Endothelial cell of umbilical vein (primary cell): ENCODE measurements around the gene SOX15. TPM values are rescaled to one million over a fixed set of nuclear protein-coding genes. Genes with fewer than 3 reads are reported as not detected.
A peak's percentile ranks its signal among the peaks of the same experiment; 100 is the strongest.

Experiments
- BruUV-seq: library from RNA; stranded (reverse); fragments of 400-500 nt; replicated peaks from 2 replicates; lab custom pipeline; 2021; lab: Mats Ljungman, UMichigan
- CTCF ChIA-PET: fragments of 300-600, 350-600 bp; sonication (Branson Sonifier 250); formaldehyde crosslinking; loops from one replicate; lab custom pipeline; 2021; ENCODE audit warnings: antibody characterized with exemption, inconsistent platforms; lab: Charles Lee
- POLR2A ChIA-PET: fragments of 300-600, 350-600 bp; sonication (Branson Sonifier 250); formaldehyde crosslinking; loops from one replicate; lab custom pipeline; 2021; ENCODE audit warnings: antibody characterized with exemption, inconsistent platforms; lab: Charles Lee
- DNase-seq: peaks from one replicate; pipeline ENCODE4 v3.0.0-alpha.2; 2011; ENCODE audit warnings: low read depth, low spot score
- FAIRE-seq: peaks from 2 replicates; lab custom pipeline; 2011; peaks lifted over from hg19 to GRCh38; lab: Jason Lieb, UNC
- H2AFZ ChIP-seq: 2 replicates; pipeline ENCODE4 v1.6.0; 2012; ENCODE audit warnings: low read depth, low read length, control low read depth, inconsistent platforms
- H3K27ac ChIP-seq: 2 replicates; pipeline ENCODE4 v1.5.1; 2011; ENCODE audit warnings: low read depth, mild to moderate bottlenecking, control low read depth, low read length, moderate library complexity; ENCODE audit not compliant: insufficient read depth
- H3K27me3 ChIP-seq, 2 experiments: 2 replicates each; pipeline versions ENCODE4 v1.6.0 to v1.6.1; 2011; ENCODE audit warnings: low read length in 2 of 2, mixed read lengths in 1 of 2; ENCODE audit not compliant: control insufficient read depth in 2 of 2, insufficient read depth in 2 of 2
- H3K36me3 ChIP-seq, 2 experiments: 2 replicates in 1 of 2; 3 replicates in 1 of 2; pipeline ENCODE4 v1.5.1; 2011; ENCODE audit warnings: low read length in 2 of 2, mild to moderate bottlenecking in 1 of 2, moderate library complexity in 1 of 2; ENCODE audit not compliant: control insufficient read depth in 2 of 2, insufficient read depth in 2 of 2; ENCODE audit errors: extremely low read depth in 1 of 2
- H3K4me1 ChIP-seq: 3 replicates; pipeline ENCODE4 v1.5.1; 2011; ENCODE audit warnings: mild to moderate bottlenecking, low read length; ENCODE audit not compliant: control insufficient read depth, insufficient read depth; ENCODE audit errors: extremely low read depth
- H3K4me2 ChIP-seq: 2 replicates; pipeline ENCODE4 v1.6.1; 2011; ENCODE audit warnings: low read length, control low read depth, mixed read lengths; ENCODE audit not compliant: insufficient read depth
- H3K4me3 ChIP-seq, 3 experiments: fragments of 200-600 bp in 1 of 3; sonication (generic), shearing (Covaris generic) in 1 of 3; replicated peaks in 1 of 3; 2 replicates each; pipeline ENCODE4 v1.5.1; 2011 to 2016; ENCODE audit warnings: control low read depth in 3 of 3, low read length in 3 of 3, mild to moderate bottlenecking in 2 of 3, inconsistent platforms in 1 of 3, low read depth in 1 of 3, moderate library complexity in 1 of 3; ENCODE audit not compliant: insufficient read depth in 1 of 3
- H3K79me2 ChIP-seq: 2 replicates; pipeline ENCODE4 v1.6.0; 2012; ENCODE audit warnings: low read length, inconsistent platforms; ENCODE audit not compliant: control insufficient read depth, insufficient read depth
- H3K9ac ChIP-seq: replicated peaks from 2 replicates; pipeline ENCODE3; 2011; ENCODE audit warnings: low read length, control low read depth; ENCODE audit not compliant: insufficient read depth; ENCODE audit errors: extremely low read depth
- H3K9me1 ChIP-seq: replicated peaks from 3 replicates; pipeline ENCODE4 v1.6.0; 2011; ENCODE audit warnings: mild to moderate bottlenecking, low read length; ENCODE audit not compliant: control insufficient read depth, insufficient read depth; ENCODE audit errors: extremely low read depth
- H3K9me3 ChIP-seq: replicated peaks from 2 replicates; pipeline ENCODE4 v1.5.1; 2012; ENCODE audit warnings: low read length, inconsistent platforms; ENCODE audit not compliant: control insufficient read depth, insufficient read depth
- H4K20me1 ChIP-seq: replicated peaks from 2 replicates; pipeline ENCODE3; 2011; ENCODE audit warnings: mild to moderate bottlenecking, low read length; ENCODE audit not compliant: control insufficient read depth, insufficient read depth; ENCODE audit errors: extremely low read depth
- CTCF ChIP-seq, 2 donors: IDR thresholded peaks; 1 replicate in 1 of 2; 2 replicates in 1 of 2; pipeline ENCODE4 v1.5.1; 2011; ENCODE audit warnings: low read length in 2 of 2, mild to moderate bottlenecking in 2 of 2, moderate library complexity in 2 of 2, control low read depth in 1 of 2, inconsistent platforms in 1 of 2, low read depth in 1 of 2; ENCODE audit not compliant: insufficient read depth in 1 of 2; ENCODE audit errors: extremely low read depth in 1 of 2
- EZH2 ChIP-seq: IDR thresholded peaks from 2 replicates; pipeline ENCODE4 v1.6.1; 2012; ENCODE audit warnings: borderline replicate concordance, low read depth, mild to moderate bottlenecking, moderate library complexity, low read length, inconsistent platforms; ENCODE audit not compliant: severe bottlenecking
- FOS ChIP-seq: IDR thresholded peaks from 2 replicates; pipeline ENCODE4 v1.6.1; 2011; ENCODE audit warnings: mild to moderate bottlenecking, low read length, moderate library complexity, borderline replicate concordance; ENCODE audit not compliant: insufficient read depth
- GATA2 ChIP-seq: IDR thresholded peaks from 2 replicates; pipeline ENCODE4 v1.7.0; 2011; ENCODE audit warnings: low read depth, mild to moderate bottlenecking, moderate library complexity, mixed read lengths, low read length; ENCODE audit not compliant: insufficient read length, insufficient read depth
- JUN ChIP-seq: IDR thresholded peaks from 2 replicates; pipeline ENCODE4 v1.6.1; 2011; ENCODE audit warnings: borderline replicate concordance, low read depth; ENCODE audit not compliant: insufficient read length, insufficient read depth
- MAX ChIP-seq: IDR thresholded peaks from 2 replicates; pipeline ENCODE4 v1.6.1; 2011; ENCODE audit not compliant: insufficient read depth, insufficient read length
- MYC ChIP-seq: IDR thresholded peaks from one replicate; pipeline ENCODE4 v1.6.1; 2011; ENCODE audit warnings: mild to moderate bottlenecking, low read depth, low read length
- POLR2A ChIP-seq: IDR thresholded peaks from 2 replicates; pipeline ENCODE4 v1.6.1; 2012; ENCODE audit warnings: low read depth, mild to moderate bottlenecking, control low read depth, low read length
- POLR2AphosphoS5 ChIP-seq: IDR thresholded peaks from 2 replicates; pipeline ENCODE4 v1.6.1; 2012; ENCODE audit warnings: low read depth, mild to moderate bottlenecking, control low read depth, low read length, moderate library complexity; ENCODE audit not compliant: insufficient read depth
- dilution Hi-C: fragments of 300-500 bp; cut with MboI; formaldehyde crosslinking; loops from one replicate; pipeline ENCODE4 v1.15.0; 2019; ENCODE audit warnings: low sequenced_read_pairs; ENCODE audit not compliant: extremely low pct_ligation_motif_present
- intact Hi-C: fragments of 100-400 bp; cut with micrococcal nuclease; formaldehyde crosslinking; loops from one replicate; pipeline ENCODE4 v1.10.0; 2022
- polyA plus RNA-seq, 4 experiments: library from polyadenylated mRNA; depleted of rRNA in 3 of 4; stranded (reverse) in 3 of 4; unstranded in 1 of 4; fragments of >200 nt; gene quantifications; 2 replicates each; pipeline versions ENCODE4 v1.2.1 to v1.2.3, GENCODE V29; 2011 to 2012; ENCODE audit warnings: missing spikeins in 1 of 4
- total RNA-seq: library from RNA; stranded (reverse); gene quantifications from 2 replicates; pipeline ENCODE4 v1.2.3, GENCODE V29; 2021

SOX15 gene
- total and polyA plus RNA-seq, 2 donors (not counting 3 experiments of a cell fraction or from before 2014, with no cell fraction given) = 0.26 to 0.46 TPM

- no TSS peak for BruUV-seq
- intact Hi-C loops (loop anchor here (1.0 kb wide), 2 partner anchors 54 to 83 kb away; partner anchors contain the start of genes DNAH2 and WRAP53), dilution Hi-C loops (no loop called here)
- Histone ChIP-seq H3K36me3 (no peaks in the 10 kb centered on the region), H3K9me1 (no peaks in the 10 kb centered on the region), H3K27ac (no peak overlapping the region), H3K9me3 (no peaks in the 10 kb centered on the region), H3K4me2 (no peak overlapping the region), H2AFZ (no peak overlapping the region), H3K9ac (no peak overlapping the region), H3K4me1 (no peaks in the 10 kb centered on the region), H3K27me3 (no peaks in the 10 kb centered on the region), H3K79me2 (no peaks in the 10 kb centered on the region), H3K4me3 (no peak overlapping the region), H4K20me1 (no peaks in the 10 kb centered on the region)
- ChIA-PET POLR2A (no interaction called here), CTCF (interaction anchor here (1.3 to 6.6 kb wide), 3 partner anchors 17 to 82 kb away, joined by 4 to 97 read pairs (median 9); partner anchors contain the start of genes ATP1B2, DNAH2, TP53 and WRAP53)
- TF ChIP-seq CTCF (IDR thresholded peaks at IDR 0.05; ENCODE audit: extremely low read depth in 1 of 2, insufficient read depth in 1 of 2, low read depth in 1 of 2, low read length in 2 of 2) (peak; percentile 60 to 74), POLR2AphosphoS5 (no peak), MAX (no peak)
- FAIRE-seq (peak; percentile 24), DNase-seq (peak; percentile 51)
Measured at GRCh38 chr17:7634384-7634783, 44.5 kb upstream of the SOX15 start.

GRCh38 chr17:7633093-7633492 lies 43.2 kb upstream of the SOX15 start:
- FAIRE-seq = no peak
- TF ChIP-seq POLR2AphosphoS5 = no peak
- no peak for TF ChIP-seq GATA2
- no peak for TF ChIP-seq MYC
- no peak for TF ChIP-seq JUN
- no peak for TF ChIP-seq FOS
- no peak for TF ChIP-seq EZH2
- no peak for TF ChIP-seq MAX
- no peak for TF ChIP-seq CTCF (IDR thresholded peaks at IDR 0.05; ENCODE audit: extremely low read depth in 1 of 2, insufficient read depth in 1 of 2, low read depth in 1 of 2, low read length in 2 of 2)
- TF ChIP-seq POLR2A = no peak
- no peak overlapping the region for H3K9ac ChIP-seq
- no peaks in the 10 kb centered on the region for H3K27me3 ChIP-seq
- POLR2A ChIA-PET = no interaction called here
- H3K79me2 ChIP-seq = no peaks in the 10 kb centered on the region
- DNase-seq = no peak
- no TSS peak for BruUV-seq
- dilution Hi-C loops (no loop called here), intact Hi-C loops (no loop called here)
- H3K36me3 ChIP-seq = no peaks in the 10 kb centered on the region
- CTCF ChIA-PET = interaction anchor here (0.7 to 6.6 kb wide), 16 partner anchors 9 to 408 kb away, joined by 3 to 97 read pairs (median 4); partner anchors contain the start of genes DNAH2, TP53 and WRAP53
- no peaks in the 10 kb centered on the region for H3K4me1 ChIP-seq
- H3K4me2 ChIP-seq = no peak overlapping the region
- H3K4me3 ChIP-seq = no peak overlapping the region
- no peaks in the 10 kb centered on the region for H3K9me3 ChIP-seq
- no peaks in the 10 kb centered on the region for H3K9me1 ChIP-seq
- H4K20me1 ChIP-seq = no peaks in the 10 kb centered on the region
- H3K27ac ChIP-seq = no peak overlapping the region
- no peak overlapping the region for H2AFZ ChIP-seq
